GM12878 (cell line): ENCODE measurements around the gene SCIN.

Experiments
- MEF2A ChIP-seq: IDR thresholded peaks from 2 replicates; pipeline ENCODE4 v1.6.1; 2011; ENCODE audit warnings: low read depth, mild to moderate bottlenecking, low read length, moderate library complexity; ENCODE audit not compliant: insufficient read depth
- SMC3 ChIP-seq: IDR thresholded peaks from 2 replicates; pipeline ENCODE4 v1.6.1; 2011; ENCODE audit warnings: low read length, improper control_type of control experiment, borderline replicate concordance
- SREBF2 ChIP-seq: IDR thresholded peaks from 2 replicates; pipeline ENCODE4 v1.6.1; 2012; ENCODE audit warnings: mild to moderate bottlenecking, low read length
- TF ChIP-seq, protein P1 (sequence below), 3 experiments: IDR thresholded peaks in 2 of 3; conservative IDR thresholded peaks in 1 of 3; 2 replicates each; pipeline ENCODE4 v1.5.1; 2011; ENCODE audit warnings: low read depth in 3 of 3, low read length in 3 of 3, mild to moderate bottlenecking in 3 of 3, control low read depth in 2 of 3, moderate library complexity in 2 of 3, inconsistent platforms in 1 of 3, mixed read lengths in 1 of 3; ENCODE audit not compliant: control insufficient read depth in 2 of 3, insufficient read depth in 1 of 3; ENCODE audit errors: extremely low read depth in 1 of 3
- TF ChIP-seq, protein P2 (sequence below): fragments of 450-650 bp; IDR thresholded peaks from 2 replicates; pipeline ENCODE4 v1.6.1; 2017; ENCODE audit warnings: low read depth, mild to moderate bottlenecking, moderate library complexity
- TF ChIP-seq, protein P3 (sequence below): fragments of 450-650 bp; IDR thresholded peaks from 2 replicates; pipeline ENCODE4 v1.6.1; 2014; ENCODE audit warnings: mild to moderate bottlenecking

DNA sequence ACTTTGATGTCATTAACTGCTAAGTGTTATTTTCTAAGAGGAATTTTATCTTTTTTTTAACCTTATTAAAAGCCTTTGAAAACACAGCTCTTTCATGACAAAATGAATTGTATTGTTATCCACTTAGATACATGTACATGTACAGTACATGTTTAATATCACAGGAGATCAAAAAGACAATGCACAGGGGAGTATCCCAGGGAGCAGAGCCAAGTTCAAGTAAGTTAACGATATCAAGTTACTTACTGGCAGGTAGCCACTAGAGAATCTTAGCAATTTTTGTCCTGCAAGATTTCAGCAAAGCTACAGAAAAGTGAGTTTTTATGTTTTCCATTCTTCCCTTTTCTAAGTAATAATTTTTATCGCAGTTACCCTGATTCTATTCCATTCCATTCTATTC, 83.0 kb downstream of the SCIN start:
- TF ChIP-seq, protein P1, sequence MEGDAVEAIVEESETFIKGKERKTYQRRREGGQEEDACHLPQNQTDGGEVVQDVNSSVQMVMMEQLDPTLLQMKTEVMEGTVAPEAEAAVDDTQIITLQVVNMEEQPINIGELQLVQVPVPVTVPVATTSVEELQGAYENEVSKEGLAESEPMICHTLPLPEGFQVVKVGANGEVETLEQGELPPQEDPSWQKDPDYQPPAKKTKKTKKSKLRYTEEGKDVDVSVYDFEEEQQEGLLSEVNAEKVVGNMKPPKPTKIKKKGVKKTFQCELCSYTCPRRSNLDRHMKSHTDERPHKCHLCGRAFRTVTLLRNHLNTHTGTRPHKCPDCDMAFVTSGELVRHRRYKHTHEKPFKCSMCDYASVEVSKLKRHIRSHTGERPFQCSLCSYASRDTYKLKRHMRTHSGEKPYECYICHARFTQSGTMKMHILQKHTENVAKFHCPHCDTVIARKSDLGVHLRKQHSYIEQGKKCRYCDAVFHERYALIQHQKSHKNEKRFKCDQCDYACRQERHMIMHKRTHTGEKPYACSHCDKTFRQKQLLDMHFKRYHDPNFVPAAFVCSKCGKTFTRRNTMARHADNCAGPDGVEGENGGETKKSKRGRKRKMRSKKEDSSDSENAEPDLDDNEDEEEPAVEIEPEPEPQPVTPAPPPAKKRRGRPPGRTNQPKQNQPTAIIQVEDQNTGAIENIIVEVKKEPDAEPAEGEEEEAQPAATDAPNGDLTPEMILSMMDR (IDR thresholded peaks at IDR 0.05 in 2 of 3, conservative IDR thresholded peaks at IDR 0.05 in 1 of 3; ENCODE audit: control insufficient read depth in 2 of 3, extremely low read depth in 1 of 3, insufficient read depth in 1 of 3, low read depth in 3 of 3, low read length in 3 of 3): no peak
- TF ChIP-seq SREBF2: no peak
- no peak for TF ChIP-seq MEF2A
- no peak for TF ChIP-seq SMC3
- TF ChIP-seq, protein P2, sequence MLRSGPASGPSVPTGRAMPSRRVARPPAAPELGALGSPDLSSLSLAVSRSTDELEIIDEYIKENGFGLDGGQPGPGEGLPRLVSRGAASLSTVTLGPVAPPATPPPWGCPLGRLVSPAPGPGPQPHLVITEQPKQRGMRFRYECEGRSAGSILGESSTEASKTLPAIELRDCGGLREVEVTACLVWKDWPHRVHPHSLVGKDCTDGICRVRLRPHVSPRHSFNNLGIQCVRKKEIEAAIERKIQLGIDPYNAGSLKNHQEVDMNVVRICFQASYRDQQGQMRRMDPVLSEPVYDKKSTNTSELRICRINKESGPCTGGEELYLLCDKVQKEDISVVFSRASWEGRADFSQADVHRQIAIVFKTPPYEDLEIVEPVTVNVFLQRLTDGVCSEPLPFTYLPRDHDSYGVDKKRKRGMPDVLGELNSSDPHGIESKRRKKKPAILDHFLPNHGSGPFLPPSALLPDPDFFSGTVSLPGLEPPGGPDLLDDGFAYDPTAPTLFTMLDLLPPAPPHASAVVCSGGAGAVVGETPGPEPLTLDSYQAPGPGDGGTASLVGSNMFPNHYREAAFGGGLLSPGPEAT: no peak
- TF ChIP-seq, protein P3, sequence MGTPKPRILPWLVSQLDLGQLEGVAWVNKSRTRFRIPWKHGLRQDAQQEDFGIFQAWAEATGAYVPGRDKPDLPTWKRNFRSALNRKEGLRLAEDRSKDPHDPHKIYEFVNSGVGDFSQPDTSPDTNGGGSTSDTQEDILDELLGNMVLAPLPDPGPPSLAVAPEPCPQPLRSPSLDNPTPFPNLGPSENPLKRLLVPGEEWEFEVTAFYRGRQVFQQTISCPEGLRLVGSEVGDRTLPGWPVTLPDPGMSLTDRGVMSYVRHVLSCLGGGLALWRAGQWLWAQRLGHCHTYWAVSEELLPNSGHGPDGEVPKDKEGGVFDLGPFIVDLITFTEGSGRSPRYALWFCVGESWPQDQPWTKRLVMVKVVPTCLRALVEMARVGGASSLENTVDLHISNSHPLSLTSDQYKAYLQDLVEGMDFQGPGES: no peak
